ENCODE results near the gene SLC25A36. TPM values are rescaled to one million over a fixed set of nuclear protein-coding genes. Genes with fewer than 3 reads are reported as not detected.

The SLC25A36 gene
- total RNA-seq, 1 donor from 2014 or later = 156 TPM

GRCh38 chr3:141019244-141019643 is 77.6 kb downstream of the SLC25A36 start:
- TF ChIP-seq CTCF (IDR thresholded peaks at IDR 0.05; ENCODE audit: unreplicated experiment) = no peak
- peaks cover 11% of the 10 kb centered on the region for H3K9me3 Mint-ChIP-seq
- no peak for DNase-seq (ENCODE audit: low spot score in 2 of 2, unreplicated experiment in 2 of 2)
- H3K27me3 Mint-ChIP-seq (ENCODE audit: low read depth) = no peaks in the 10 kb centered on the region
- H3K36me3 Mint-ChIP-seq = no peaks in the 10 kb centered on the region
- H3K4me3 Mint-ChIP-seq = no peak overlapping the region
- H3K27ac Mint-ChIP-seq = no peak overlapping the region
- H3K4me1 Mint-ChIP-seq = no peaks in the 10 kb centered on the region

GRCh38 chr3:141020143-141020830 is 78.7 kb downstream of the SLC25A36 start:
- Mint-ChIP-seq H3K27ac (no peak overlapping the region), H3K36me3 (no peaks in the 10 kb centered on the region)

GRCh38 chr3:141021261-141021660 is 79.6 kb downstream of the SLC25A36 start:
- H3K9me3 Mint-ChIP-seq = peaks cover 11% of the 10 kb centered on the region
- H3K4me3 Mint-ChIP-seq = no peak overlapping the region
- H3K27me3 Mint-ChIP-seq (ENCODE audit: low read depth) = no peaks in the 10 kb centered on the region
- H3K4me1 Mint-ChIP-seq = no peaks in the 10 kb centered on the region
- no peak for TF ChIP-seq CTCF (IDR thresholded peaks at IDR 0.05; ENCODE audit: unreplicated experiment)
- no peak overlapping the region for H3K27ac Mint-ChIP-seq
- DNase-seq (ENCODE audit: low spot score in 2 of 2, unreplicated experiment in 2 of 2) = no peak
- no peaks in the 10 kb centered on the region for H3K36me3 Mint-ChIP-seq

More at GRCh38 chr3:141020143-141020830, 78.7 kb downstream of the SLC25A36 start:
- H3K4me1 Mint-ChIP-seq = no peaks in the 10 kb centered on the region
- no peak for DNase-seq (ENCODE audit: low spot score in 2 of 2, unreplicated experiment in 2 of 2)
- H3K27me3 Mint-ChIP-seq (ENCODE audit: low read depth) = no peaks in the 10 kb centered on the region
- H3K4me3 Mint-ChIP-seq = no peak overlapping the region
- no peak for TF ChIP-seq CTCF (IDR thresholded peaks at IDR 0.05; ENCODE audit: unreplicated experiment)
- H3K9me3 Mint-ChIP-seq = peaks cover 11% of the 10 kb centered on the region

Other genes with a start within 250 kb of the SLC25A36 start
- gene SPSB4, start 109.5 kb downstream of the SLC25A36 start, total RNA-seq = 12.9 to 15.4 TPM (median 13.1 TPM) in 3 replicates